HG03457 (cell line): Measurements from ENCODE around the gene CD84.
"Not testable (repeated sequence)": the region's sequence is repeated elsewhere in the genome, so short reads cannot be mapped to it uniquely, and the experiment has no call there.

ENCODE experiments used
- ATAC-seq: cut with Tn5 transposase; IDR thresholded peaks from one replicate; pipeline ENCODE4 v1.9.1; 2021; ENCODE audit warnings: moderate number of reproducible peaks; ENCODE audit not compliant: unreplicated experiment

CD84 gene

DNA sequence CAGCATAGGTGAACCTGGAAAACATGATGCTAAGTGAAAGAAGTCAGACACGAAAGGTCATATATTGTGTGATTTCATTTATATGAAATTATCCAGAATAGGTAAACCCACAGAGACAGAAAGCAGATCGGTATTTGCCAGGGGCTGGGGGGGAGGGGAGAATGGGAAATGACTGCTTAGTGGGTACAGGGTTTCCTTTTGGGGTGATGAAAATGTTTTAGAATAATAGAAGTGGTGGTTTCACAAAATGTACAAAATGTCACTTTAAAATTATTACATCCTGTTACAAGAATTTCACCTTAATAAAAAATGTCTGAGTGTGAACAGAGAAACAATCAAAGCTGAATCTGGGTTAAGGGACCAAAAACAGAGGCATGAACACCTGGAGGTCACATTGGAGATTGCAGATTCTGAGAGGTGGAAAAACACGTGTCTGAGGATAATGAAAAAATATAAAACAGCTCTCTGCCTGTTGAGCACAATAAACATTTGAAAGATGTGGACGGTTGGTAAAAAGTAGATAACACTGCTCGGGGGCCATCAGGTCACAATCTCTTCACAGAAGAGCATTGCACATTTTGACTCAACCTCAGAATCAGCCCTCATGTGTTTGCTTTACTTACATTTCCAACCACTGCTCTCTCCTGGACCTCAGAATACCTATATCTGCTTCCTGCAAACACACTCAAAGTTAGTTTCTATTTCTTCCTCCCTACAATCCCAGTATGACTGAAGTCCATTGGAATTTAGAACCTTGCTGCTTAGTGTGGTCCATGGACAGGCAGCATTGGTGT lies 59.5 kb downstream of the CD84 start:
- ATAC-seq = no peak

DNA sequence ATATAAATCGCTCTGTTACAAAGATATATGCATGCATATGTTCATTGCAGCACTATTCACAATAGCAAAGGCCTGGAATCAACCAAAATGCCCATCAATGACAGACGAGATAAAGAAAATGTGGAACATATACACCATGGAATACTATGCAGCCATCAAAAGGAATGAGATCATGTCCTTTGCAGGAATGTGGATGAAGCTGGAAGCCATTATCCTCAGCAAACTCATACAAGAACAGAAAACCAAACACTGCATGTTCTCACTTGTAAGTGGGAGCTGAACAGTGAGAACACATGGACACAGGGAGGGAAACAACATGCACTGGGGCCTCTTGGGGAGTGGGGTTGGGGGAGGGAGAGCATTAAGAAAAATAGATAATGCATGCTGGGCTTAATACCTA lies 61.8 kb downstream of the CD84 start:
- not testable (repeated sequence) for ATAC-seq

DNA sequence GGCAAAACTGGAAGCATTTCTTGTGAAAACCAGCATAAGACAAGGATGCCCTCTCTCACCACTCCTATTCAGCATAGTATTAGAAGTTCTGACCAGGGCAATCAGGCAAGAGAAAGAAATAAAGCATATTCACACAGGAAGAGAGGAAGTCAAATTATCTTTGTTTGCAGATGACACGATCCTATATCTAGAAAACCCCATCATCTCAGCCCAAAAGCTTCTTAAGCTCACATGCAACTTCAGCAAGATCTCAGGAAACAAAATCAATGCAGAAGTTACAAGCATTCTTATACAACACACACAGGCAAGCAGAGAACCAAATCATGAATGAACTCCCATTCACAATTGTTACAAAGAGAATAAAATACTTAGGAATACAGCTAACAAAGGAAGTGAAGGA lies 63.4 kb downstream of the CD84 start:
- ATAC-seq = not testable (repeated sequence)

DNA sequence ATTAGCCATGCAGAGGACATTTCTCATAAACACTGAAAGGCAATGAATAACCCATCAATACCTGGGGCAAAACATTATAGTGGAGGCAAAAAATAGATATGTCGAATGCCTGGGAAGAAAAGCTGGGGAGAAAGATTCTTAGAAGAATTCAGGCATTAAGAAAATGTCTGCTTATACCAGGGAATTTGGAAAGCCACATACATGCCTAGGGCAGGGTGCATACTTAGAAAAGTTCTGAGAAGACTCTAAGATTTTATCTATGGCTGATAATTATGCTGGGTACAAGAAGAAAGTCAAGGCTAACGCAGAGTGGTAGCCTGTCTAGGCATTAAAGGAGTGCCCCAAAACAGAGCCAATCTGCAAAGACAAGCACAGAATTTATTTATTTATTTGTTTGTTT lies 74.6 kb downstream of the CD84 start:
- no peak for ATAC-seq

DNA sequence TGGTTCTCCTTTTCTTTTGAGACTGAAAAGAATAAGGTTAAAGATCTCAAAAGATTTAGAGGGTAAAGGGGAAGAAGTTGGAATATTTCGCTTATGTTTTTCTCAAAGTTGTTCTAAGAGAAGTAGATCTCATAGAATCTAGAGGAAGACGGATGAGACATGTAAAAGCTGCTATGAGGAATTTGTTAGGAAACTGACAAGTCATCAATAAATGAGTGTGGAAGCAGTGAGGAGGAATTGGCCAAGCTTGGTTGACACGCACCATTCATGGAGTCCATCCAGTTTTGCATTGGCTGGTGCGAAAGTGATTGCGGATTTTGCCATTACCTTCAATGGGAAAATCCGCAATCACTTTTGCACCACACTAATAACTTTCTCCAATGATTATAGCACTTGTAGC lies 76.2 kb downstream of the CD84 start:
- ATAC-seq = no peak

DNA sequence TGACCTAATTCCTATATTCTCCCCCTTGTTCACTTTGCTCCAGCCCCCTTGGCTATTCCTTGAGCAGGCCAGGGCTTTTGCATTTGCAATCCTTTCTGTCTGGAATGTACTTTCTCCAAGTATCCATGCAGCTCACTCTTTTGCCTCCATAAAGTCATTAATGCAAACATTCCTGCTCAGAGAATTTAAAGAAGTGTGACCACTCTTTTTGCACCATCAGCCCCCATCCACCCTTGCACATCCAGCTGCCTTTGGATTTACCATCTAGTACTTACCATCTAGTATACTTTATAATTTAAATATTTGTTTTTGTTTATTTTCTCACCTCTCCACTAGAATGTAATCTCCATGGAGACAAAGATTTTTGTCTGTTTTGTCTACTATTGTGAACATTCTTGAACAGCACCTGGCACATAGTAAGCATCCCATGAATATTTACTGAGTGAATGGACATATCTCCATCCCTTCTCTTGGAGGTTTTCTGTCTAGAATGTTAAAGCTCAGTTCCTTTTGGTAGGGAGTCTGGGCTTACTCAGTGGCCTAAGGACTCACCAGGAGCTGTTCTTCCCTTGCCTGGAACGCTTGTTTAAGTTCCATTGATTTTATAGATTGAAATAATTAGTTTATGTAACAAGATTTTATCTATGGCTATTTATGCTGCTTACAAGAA lies 78.8 kb downstream of the CD84 start:
- no peak for ATAC-seq

DNA sequence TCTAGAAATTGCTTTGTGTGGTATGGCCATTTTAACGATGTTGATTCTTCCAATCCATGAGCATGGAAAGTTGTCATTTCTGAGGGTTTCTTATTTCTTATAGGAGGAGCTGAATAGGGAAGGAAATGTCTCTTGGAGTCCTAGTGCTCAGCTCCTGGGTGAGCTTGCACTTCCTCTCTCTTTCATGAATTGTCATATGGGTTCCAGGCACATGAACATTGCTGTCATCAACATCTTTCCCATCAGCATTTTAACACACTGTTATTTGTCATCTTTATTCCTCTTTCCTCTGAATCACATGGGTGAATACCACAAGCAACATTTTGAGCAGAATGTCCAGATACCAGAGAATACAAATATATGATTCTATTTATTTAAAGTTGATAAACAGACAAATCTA lies 79.7 kb downstream of the CD84 start:
- ATAC-seq = no peak

DNA sequence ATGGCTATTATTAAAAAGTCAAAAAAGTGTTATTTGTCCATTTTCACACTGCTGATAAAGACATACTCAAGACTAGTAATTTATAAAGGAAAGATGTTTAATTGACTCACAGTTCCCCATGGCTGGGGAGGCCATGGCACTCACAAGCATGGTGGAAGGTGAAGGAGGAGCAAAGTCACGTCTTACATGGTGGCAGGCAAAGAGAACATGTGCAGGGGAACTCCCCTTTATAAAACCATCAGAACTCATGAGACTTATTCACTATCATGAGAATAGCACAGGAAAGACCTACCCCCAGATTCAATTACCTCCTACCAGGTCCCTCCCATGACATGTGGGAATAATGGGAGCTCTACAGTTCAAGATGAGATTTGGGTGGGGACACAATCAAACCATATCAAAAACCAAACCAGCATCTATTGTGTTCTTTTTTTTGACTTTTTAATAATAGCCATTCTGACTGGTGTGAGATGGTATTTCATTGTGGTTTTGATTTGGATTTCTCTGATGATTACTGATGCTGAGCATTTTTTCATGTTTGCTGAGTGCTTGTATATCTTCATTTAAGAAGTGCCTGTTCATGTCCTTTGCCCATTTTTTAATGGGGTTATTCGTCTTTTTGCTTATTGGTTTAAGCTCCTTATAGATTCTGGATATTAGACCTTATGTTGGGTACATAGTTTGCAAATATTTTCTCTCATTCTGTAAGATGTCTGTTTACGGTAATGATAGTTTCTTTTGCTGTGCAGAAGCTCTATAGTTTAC lies 80.8 kb downstream of the CD84 start:
- ATAC-seq = not testable (repeated sequence)

DNA sequence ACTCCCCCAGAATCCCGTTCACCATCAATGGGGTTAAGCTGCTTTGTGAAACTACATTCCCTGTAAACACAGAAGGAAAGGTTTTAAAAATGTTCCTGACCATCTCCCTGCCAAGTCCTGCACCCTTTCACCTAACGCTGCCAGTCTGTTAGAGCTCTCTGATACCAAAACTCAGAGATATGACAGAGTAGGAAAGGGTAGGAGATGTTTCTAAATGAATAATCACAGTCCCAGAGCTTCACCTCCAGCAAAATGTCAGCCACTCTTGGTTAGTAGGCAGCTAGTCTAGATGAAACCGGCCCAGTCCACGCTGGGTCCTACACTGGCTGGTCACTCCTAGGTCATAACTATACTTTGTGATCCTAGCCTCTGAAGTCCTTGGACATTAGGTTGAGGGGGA lies 83.0 kb downstream of the CD84 start:
- ATAC-seq = no peak

DNA sequence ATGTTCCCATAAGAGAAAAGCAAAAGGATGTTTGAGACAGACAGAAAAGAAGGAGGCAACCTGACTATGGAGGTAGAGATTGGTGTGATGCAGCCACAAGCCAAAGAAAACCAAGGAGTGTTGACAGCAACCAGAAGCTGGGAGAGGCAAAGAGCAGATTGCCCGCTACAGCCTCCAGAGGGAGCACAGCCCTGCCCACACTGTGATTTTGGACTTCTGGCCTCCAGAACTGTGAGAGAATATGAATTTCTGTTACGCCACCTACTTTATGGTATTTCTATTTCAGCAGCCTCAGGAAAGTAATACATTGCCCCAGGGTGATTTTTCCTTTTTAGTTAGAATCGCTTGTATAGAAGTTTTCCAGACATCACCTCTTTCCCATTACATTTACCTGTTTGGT lies 84.7 kb downstream of the CD84 start:
- ATAC-seq = no peak

DNA sequence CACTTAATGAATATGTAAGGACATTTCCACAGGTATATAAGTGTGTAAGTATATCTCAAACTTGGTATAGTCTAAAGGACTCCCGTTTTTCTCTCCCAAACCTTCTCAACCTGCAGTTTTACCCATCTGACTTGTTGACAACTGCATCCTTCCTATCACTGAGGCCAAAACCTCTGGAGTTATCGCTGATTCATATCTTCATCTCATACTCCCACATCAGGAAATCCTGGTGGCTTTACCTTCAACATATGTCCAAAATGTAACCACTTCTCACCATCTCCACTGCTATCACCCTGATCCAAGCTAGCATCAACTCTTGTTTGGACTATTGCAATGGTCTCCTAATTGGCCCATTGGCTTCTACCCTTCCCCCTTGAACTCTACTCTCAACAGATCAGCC lies 86.7 kb downstream of the CD84 start:
- no peak for ATAC-seq

DNA sequence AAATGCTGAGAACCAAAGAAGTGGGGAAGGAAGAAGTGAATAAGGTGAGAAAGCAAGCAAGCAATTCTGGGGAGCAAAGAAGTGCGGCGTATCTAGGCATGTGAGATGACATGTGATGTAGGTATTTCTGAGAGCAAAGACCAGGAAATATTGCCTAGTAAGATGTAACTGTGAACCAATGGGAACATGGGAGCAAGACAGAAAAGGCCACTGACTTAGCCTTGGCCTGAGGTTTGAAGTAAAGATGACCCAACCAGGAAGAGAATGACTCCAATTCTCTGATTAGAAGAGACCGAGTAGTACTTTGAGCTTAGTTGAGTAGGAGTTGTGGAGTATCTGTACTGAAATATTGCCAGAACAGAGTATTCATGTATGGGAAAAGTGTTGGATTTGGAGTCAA lies 87.3 kb downstream of the CD84 start:
- no peak for ATAC-seq
